Hematopoietic multipotent progenitor cell treated with erythropoietin and hydrocortisone succinate and interleukin-3 and kit ligand, for 6 days (in vitro differentiated cells): ENCODE results near the gene RNF217.
A peak's percentile ranks its signal among the peaks of the same experiment; 100 is the strongest.

Experiments used
- DNase-seq: peaks from one replicate; pipeline ENCODE4 v3.0.0-alpha.2; 2015

The RNF217 gene

GRCh38 chr6:124963416-124963785 lies 1.2 kb downstream of the RNF217 start:
- peak; percentile 39 for DNase-seq

- DNase-seq: peak; percentile 51
Observed at GRCh38 chr6:124963831-124964763, 1.9 kb downstream of the RNF217 start.

GRCh38 chr6:124964764-124965105 lies 2.5 kb downstream of the RNF217 start:
- DNase-seq: peak; percentile 9

GRCh38 chr6:124965424-124965850 lies 3.2 kb downstream of the RNF217 start:
- peak; percentile 52 for DNase-seq

- DNase-seq: no peak
Observed at GRCh38 chr6:124967444-124967843, 5.2 kb downstream of the RNF217 start.

- no peak for DNase-seq
Observed at GRCh38 chr6:124968401-124968800, 6.2 kb downstream of the RNF217 start.

GRCh38 chr6:124970243-124970642 lies 8.0 kb downstream of the RNF217 start:
- DNase-seq: no peak

- DNase-seq: no peak
Observed at GRCh38 chr6:124970763-124971162, 8.5 kb downstream of the RNF217 start.

- no peak for DNase-seq
Observed at GRCh38 chr6:124973780-124974179, 11.5 kb downstream of the RNF217 start.

- DNase-seq: peak; percentile 28
Observed at GRCh38 chr6:124974771-124975377, 12.6 kb downstream of the RNF217 start.

GRCh38 chr6:124977067-124977908 lies 15.1 kb downstream of the RNF217 start:
- DNase-seq: no peak

- no peak for DNase-seq
Observed at GRCh38 chr6:124978451-124979293, 16.4 kb downstream of the RNF217 start.

GRCh38 chr6:124979294-124979678 lies 17.0 kb downstream of the RNF217 start:
- DNase-seq: no peak

GRCh38 chr6:124982669-124983068 lies 20.4 kb downstream of the RNF217 start:
- DNase-seq: no peak

GRCh38 chr6:124983383-124984083 lies 21.3 kb downstream of the RNF217 start:
- no peak for DNase-seq

- DNase-seq: no peak
Observed at GRCh38 chr6:124984668-124985338, 22.6 kb downstream of the RNF217 start.

GRCh38 chr6:124986164-124986563 lies 23.9 kb downstream of the RNF217 start:
- DNase-seq: peak; percentile 16

- DNase-seq: no peak
Observed at GRCh38 chr6:124987291-124987690, 25.1 kb downstream of the RNF217 start.

- no peak for DNase-seq
Observed at GRCh38 chr6:124987999-124988591, 25.9 kb downstream of the RNF217 start.

- DNase-seq: no peak
Observed at GRCh38 chr6:124989136-124989983, 27.1 kb downstream of the RNF217 start.
